Measurements from ENCODE around the gene MRPS25.

DNA sequence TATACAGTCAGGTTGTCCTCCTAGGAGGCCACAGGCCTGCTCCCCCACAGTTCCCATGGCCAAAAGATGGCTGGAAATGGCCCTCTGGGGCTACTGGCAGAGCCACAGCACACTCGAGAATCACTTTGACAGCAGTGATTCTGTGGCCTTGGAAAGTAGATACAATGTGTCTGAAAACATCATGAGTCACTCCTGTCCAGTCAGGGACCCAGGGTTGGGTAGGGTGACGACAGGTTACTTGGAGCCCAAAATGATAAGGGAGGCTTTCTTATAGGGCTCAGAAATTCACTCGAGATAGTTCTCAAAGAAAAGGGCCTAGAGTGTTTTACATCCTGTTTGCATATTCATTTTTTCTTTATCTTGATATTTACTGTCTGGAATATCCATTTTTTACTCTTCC, 24.3 kb downstream of the MRPS25 start:
- TF ChIP-seq POLR2A (IDR thresholded peaks at IDR 0.05) (no peak), CTCF (IDR thresholded peaks at IDR 0.05) (no peak)

Measured in esophagus squamous epithelium (tissue), 4 donors.